ENCODE measurements around the gene VGLL4. TPM values are rescaled to one million over a fixed set of nuclear protein-coding genes. Genes with fewer than 3 reads are reported as not detected.

VGLL4 gene
- total RNA-seq, 1 donor from 2014 or later, result 82.6 TPM

DNA sequence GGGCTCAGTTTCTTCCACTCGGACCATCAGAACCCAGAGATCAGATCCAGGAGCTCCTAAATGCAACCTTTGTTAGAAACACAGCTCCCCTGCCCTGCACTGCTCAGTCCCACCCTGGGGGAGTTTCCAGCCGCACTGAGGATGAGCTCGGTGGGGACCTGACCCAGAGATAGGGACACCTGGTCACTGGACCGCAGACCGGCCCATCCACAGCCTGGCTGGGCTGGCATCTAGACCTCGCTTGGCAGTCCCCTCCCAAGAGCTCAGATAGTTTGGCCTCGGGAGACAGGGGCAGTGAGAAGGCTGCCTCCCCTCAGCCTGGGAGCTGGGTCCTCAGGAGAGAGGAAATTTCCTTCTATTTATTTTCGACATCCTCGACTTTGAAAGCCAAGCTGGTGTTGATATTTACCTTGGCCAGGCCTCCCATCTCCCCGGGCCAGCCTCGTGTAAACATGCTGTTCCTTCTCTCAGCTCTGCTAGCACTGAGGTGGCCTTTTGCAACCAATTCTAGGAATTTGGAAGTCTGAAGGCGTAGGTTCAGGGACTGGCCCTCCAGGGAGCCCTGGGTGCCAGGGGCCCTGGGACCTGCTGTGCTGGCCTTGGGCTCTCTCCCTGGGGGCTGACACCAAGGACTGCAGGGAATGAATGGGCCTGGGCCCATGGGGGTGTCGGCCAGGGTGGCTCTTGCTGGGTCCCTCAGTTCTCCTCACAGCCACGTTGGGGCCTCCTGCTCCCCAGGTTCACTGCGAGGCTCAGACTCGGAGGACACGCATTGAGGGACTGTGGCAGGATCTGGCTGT, 90.1 kb downstream of the VGLL4 start:
- Histone ChIP-seq H3K27me3 (no peaks in the 10 kb centered on the region), H3K4me3 (no peak overlapping the region), H3K4me2 (no peak overlapping the region), H3K9me3 (ENCODE audit: low read depth) (no peaks in the 10 kb centered on the region), H4K20me1 (ENCODE audit: low read depth) (peaks cover 32% of the 10 kb centered on the region), H3K27ac (no peak overlapping the region), H3K4me1 (no peaks in the 10 kb centered on the region), H3K9ac (no peak overlapping the region), H3K79me2 (ENCODE audit: low read depth) (peaks cover 12% of the 10 kb centered on the region), H2AFZ (replicated peaks) (no peak overlapping the region), H3K36me3 (no peaks in the 10 kb centered on the region), H3F3A (ENCODE audit: low read depth) (no peaks in the 10 kb centered on the region)
- peaks cover 56% of the 10 kb centered on the region for H3K36me3 Mint-ChIP-seq
- H3K9me3 Mint-ChIP-seq, result peaks cover 26% of the 10 kb centered on the region
- DNase-seq (ENCODE audit: low spot score), result no peak
- H3K4me1 Mint-ChIP-seq, result peaks cover 40% of the 10 kb centered on the region
- peaks cover 12% of the 10 kb centered on the region for H3K27me3 Mint-ChIP-seq (ENCODE audit: insufficient read depth, low read depth)
- no peak overlapping the region for H3K4me3 Mint-ChIP-seq
- H3K27ac Mint-ChIP-seq, result no peak overlapping the region
- TF ChIP-seq EZH2phosphoT487 (IDR thresholded peaks at IDR 0.05), result no peak
- TF ChIP-seq, protein P1, sequence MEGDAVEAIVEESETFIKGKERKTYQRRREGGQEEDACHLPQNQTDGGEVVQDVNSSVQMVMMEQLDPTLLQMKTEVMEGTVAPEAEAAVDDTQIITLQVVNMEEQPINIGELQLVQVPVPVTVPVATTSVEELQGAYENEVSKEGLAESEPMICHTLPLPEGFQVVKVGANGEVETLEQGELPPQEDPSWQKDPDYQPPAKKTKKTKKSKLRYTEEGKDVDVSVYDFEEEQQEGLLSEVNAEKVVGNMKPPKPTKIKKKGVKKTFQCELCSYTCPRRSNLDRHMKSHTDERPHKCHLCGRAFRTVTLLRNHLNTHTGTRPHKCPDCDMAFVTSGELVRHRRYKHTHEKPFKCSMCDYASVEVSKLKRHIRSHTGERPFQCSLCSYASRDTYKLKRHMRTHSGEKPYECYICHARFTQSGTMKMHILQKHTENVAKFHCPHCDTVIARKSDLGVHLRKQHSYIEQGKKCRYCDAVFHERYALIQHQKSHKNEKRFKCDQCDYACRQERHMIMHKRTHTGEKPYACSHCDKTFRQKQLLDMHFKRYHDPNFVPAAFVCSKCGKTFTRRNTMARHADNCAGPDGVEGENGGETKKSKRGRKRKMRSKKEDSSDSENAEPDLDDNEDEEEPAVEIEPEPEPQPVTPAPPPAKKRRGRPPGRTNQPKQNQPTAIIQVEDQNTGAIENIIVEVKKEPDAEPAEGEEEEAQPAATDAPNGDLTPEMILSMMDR (IDR thresholded peaks at IDR 0.05), result no peak
- no peak for TF ChIP-seq EZH2 (IDR thresholded peaks at IDR 0.05)

DNA sequence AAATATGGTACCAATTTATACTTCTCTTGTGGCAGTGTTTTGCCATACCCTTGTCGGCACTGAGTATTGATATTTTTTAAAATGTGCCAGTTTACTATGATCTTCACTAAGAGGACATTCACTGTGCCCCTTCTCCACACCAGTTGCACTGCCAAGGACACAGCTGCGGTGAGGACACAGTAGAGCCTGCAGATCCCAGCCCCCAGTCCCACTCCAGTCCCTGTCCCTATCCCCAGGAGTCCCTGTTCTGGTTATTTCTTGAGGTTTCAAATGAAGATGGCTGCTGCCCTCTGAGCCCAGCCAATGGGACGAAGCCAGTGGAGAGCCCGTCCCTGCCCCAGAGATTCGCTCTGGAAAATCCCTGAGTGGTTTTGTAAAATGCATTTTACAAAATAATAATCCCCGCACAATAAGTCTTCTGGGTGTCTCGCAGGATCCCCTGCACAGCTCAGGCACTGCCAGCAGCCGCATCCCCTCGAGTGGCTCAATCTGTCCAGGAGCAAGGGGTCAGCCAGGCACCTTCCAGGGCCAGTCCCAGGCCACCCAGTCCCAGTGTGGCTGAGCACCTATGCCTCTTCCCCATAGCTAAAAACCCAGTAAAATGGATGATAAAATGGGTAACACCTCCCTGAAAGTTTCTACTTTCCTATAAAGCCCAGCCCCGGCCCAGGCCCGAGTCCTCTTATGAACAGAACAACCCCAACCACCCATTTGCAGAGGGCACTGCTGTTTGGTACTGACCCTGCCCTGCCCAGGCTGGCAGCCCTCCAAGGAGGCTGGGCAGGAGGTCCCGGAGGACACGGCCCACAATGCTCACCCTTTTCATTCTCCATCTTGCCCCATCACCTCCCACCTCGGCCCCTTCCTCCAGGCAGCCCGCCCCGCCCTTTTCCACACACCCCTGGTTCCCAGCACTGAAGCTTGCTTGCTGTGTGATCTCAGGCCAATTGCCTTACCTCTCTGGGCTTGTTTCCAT, 91.1 kb downstream of the VGLL4 start:
- no peak overlapping the region for H3K4me2 ChIP-seq
- no peaks in the 10 kb centered on the region for H3K36me3 ChIP-seq
- no peak overlapping the region for H3K9ac ChIP-seq
- peaks cover 23% of the 10 kb centered on the region for H4K20me1 ChIP-seq (ENCODE audit: low read depth)
- H3K9me3 ChIP-seq (ENCODE audit: low read depth), result no peaks in the 10 kb centered on the region
- no peak for TF ChIP-seq EZH2 (IDR thresholded peaks at IDR 0.05)
- TF ChIP-seq, protein P1 (IDR thresholded peaks at IDR 0.05), result no peak
- no peak for TF ChIP-seq EZH2phosphoT487 (IDR thresholded peaks at IDR 0.05)
- DNase-seq (ENCODE audit: low spot score), result no peak
- no peak overlapping the region for H2AFZ ChIP-seq (replicated peaks)
- no peak overlapping the region for H3K4me3 ChIP-seq
- Mint-ChIP-seq H3K9me3 (peaks cover 26% of the 10 kb centered on the region), H3K36me3 (peaks cover 51% of the 10 kb centered on the region), H3K27me3 (ENCODE audit: insufficient read depth, low read depth) (peaks cover 12% of the 10 kb centered on the region), H3K4me3 (no peak overlapping the region), H3K4me1 (peaks cover 34% of the 10 kb centered on the region), H3K27ac (no peak overlapping the region)
- no peak overlapping the region for H3K27ac ChIP-seq
- no peaks in the 10 kb centered on the region for H3K27me3 ChIP-seq
- no peaks in the 10 kb centered on the region for H3F3A ChIP-seq (ENCODE audit: low read depth)
- H3K4me1 ChIP-seq, result no peaks in the 10 kb centered on the region
- H3K79me2 ChIP-seq (ENCODE audit: low read depth), result peaks cover 12% of the 10 kb centered on the region

DNA sequence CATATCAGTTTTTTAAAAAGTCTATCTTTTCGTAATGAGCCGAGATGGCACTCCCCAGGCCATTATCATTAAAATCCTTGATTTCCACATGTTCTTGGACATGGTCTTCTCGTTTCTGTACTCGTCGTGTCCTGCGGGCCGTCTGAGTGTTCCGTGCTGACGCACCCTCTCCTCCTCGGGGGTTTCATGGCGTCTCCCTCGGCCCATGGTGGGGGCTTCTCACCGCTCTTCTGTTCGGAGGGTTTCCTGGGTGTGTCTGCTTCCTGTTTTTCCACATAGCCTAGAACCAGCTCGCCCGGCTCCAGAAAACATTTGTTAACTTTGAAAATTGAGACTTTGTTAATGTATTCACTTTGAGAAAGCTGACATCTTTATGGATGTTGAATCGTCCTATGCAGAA, 92.7 kb downstream of the VGLL4 start:
- TF ChIP-seq EZH2phosphoT487 (IDR thresholded peaks at IDR 0.05), result no peak
- TF ChIP-seq, protein P1 (IDR thresholded peaks at IDR 0.05), result no peak
- no peak for TF ChIP-seq EZH2 (IDR thresholded peaks at IDR 0.05)
- no peak overlapping the region for H3K4me3 Mint-ChIP-seq
- H3F3A ChIP-seq (ENCODE audit: low read depth), result no peaks in the 10 kb centered on the region
- H3K36me3 Mint-ChIP-seq, result peaks cover 55% of the 10 kb centered on the region
- no peaks in the 10 kb centered on the region for H3K9me3 ChIP-seq (ENCODE audit: low read depth)
- no peak overlapping the region for H2AFZ ChIP-seq (replicated peaks)
- peaks cover 7% of the 10 kb centered on the region for H4K20me1 ChIP-seq (ENCODE audit: low read depth)
- H3K27ac ChIP-seq, result no peak overlapping the region
- H3K27me3 Mint-ChIP-seq (ENCODE audit: insufficient read depth, low read depth), result peaks cover 16% of the 10 kb centered on the region
- DNase-seq (ENCODE audit: low spot score), result no peak
- H3K9me3 Mint-ChIP-seq, result peaks cover 29% of the 10 kb centered on the region
- H3K4me2 ChIP-seq, result no peak overlapping the region
- no peak overlapping the region for H3K9ac ChIP-seq
- no peaks in the 10 kb centered on the region for H3K4me1 ChIP-seq
- no peaks in the 10 kb centered on the region for H3K79me2 ChIP-seq (ENCODE audit: low read depth)
- H3K4me1 Mint-ChIP-seq, result peaks cover 25% of the 10 kb centered on the region
- H3K36me3 ChIP-seq, result no peaks in the 10 kb centered on the region
- no peak overlapping the region for H3K27ac Mint-ChIP-seq
- H3K4me3 ChIP-seq, result no peak overlapping the region
- no peaks in the 10 kb centered on the region for H3K27me3 ChIP-seq

All from neural progenitor cell (in vitro differentiated cells).